SK-N-MC (cell line): ENCODE results near the gene GSK3B.

Experiments used
- DNase-seq: peaks from one replicate; pipeline ENCODE4 v3.0.0-alpha.2; 2011; ENCODE audit warnings: low read depth, low spot score
- H3K27ac ChIP-seq: fragments of 200-600 bp; sonication (generic); 2 replicates; pipeline ENCODE4 v1.5.1; 2016; ENCODE audit warnings: mixed run types
- H3K36me3 ChIP-seq: fragments of 200-600 bp; sonication (generic); 2 replicates; pipeline ENCODE4 v1.6.1; 2017; ENCODE audit warnings: antibody characterized with exemption, low read length, mixed read lengths; ENCODE audit not compliant: insufficient read depth
- H3K4me3 ChIP-seq: fragments of 200-600 bp; sonication (generic); 2 replicates; pipeline ENCODE4 v1.5.1; 2016
- H3K9ac ChIP-seq: fragments of 200-600 bp; sonication (generic); 2 replicates; pipeline ENCODE4 v1.8.0; 2017; ENCODE audit warnings: mixed run types, mixed read lengths; ENCODE audit not compliant: insufficient read length
- H3K9me3 ChIP-seq: fragments of 200-600 bp; sonication (generic); 2 replicates; pipeline ENCODE4 v1.6.1; 2017; ENCODE audit warnings: low read depth, mild to moderate bottlenecking, antibody characterized with exemption, low read length, moderate library complexity, mixed read lengths
- EZH2 ChIP-seq: fragments of 200-600 bp; sonication (generic); IDR thresholded peaks from one replicate; pipeline ENCODE4 v1.6.1; 2017; ENCODE audit warnings: antibody characterized with exemption
- FOXP2 ChIP-seq: optimal IDR thresholded peaks from 2 replicates; pipeline ENCODE3; 2011; ENCODE audit warnings: mild to moderate bottlenecking, moderate library complexity; ENCODE audit not compliant: insufficient read depth; ENCODE audit errors: extremely low read length, control extremely low read depth
- POLR2AphosphoS5 ChIP-seq: IDR thresholded peaks from 2 replicates; pipeline ENCODE4 v1.6.1; 2012; ENCODE audit warnings: mild to moderate bottlenecking, low read depth, low read length, borderline replicate concordance

The GSK3B gene

DNA sequence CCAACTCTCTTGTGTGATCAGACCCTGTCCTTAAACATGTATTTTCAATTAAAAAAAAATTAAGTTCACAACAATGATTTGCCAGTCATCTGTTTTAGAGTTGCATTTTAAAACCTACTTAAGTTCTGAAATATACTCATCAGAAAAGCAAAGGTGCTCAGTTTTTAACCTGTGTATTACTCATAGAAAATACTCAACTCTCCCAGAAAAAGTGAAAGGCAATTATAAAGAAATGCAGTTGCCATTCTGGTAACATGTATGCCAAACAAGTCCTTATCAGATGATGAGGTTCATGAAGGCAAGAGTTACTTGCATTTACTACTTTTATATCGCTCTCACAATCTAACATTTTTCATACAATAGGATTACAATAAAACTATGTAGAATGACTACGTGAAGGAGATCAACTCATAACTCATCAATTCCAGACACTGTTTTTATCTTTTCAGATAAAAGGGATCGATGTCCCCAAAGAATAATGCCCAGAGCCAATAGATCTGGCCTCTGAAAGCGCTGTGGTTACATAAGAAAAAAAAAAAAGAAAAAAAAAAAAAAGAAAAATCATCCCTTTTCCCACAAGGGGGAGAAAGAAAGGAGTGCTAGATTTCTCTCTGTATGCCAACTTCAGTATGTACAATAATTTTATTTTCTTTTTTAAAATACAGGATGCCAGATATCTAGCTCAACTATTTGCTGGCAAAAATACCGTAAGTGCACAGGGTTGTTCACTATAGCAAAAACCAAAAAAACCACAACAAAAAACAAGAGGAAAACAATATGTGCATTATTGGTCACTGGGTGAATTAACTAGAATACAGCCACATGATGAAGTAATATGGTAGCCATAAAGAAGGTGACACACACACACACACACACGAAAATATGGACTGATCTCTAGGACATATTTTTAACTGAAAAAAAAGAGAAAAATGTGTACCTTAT lies 175.0 kb downstream of the GSK3B start:
- peaks cover 27% of the 10 kb centered on the region for H3K36me3 ChIP-seq
- H3K9me3 ChIP-seq, result no peaks in the 10 kb centered on the region; the same call in 1 of the 2 replicates
- DNase-seq, result no peak
- H3K4me3 ChIP-seq, result no peak overlapping the region
- no peak overlapping the region for H3K9ac ChIP-seq
- no peak overlapping the region for H3K27ac ChIP-seq
- TF ChIP-seq POLR2AphosphoS5, result no peak
- TF ChIP-seq FOXP2, result no peak
- TF ChIP-seq EZH2, result no peak

DNA sequence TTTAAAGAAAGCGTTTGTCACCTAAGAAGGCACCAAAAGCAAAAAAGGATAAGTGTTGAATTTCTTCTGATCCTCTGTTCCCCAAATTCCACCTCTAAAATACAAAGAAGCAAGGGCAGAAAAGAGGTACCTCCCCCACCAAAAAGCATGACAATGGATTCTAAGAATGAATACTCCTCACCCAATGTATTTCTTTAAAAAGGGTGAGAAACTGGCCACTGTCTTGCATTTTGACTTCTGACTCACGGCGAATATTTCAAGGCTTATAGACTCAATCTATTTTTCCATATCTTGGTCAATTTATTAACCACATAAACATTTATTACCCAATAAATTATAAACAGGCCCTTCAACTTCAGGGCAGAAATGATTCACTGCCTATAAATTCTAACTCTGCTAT lies 181.2 kb downstream of the GSK3B start:
- Histone ChIP-seq H3K9me3 (no peaks in the 10 kb centered on the region), H3K4me3 (no peak overlapping the region), H3K9ac (no peak overlapping the region), H3K27ac (no peak overlapping the region), H3K36me3 (peaks cover 22% of the 10 kb centered on the region)
- TF ChIP-seq POLR2AphosphoS5, result no peak
- no peak for TF ChIP-seq FOXP2
- DNase-seq, result no peak

DNA sequence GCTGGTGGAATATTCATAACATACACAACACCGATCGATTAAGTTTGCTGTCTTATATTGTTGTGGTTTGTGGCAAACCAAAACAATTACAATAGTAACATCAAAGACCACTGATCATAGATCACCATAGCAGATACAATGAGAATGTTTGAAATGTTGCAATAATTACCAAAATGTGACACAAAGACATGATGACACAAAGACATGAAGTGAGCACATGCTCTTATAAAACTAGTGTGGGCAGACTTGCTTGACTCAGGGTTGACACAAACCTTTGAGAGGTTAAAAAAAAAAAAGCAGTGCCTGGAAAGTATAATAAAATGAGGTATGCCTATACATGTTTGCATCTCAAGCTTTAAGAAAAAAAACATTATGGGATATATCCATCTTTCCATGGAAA lies 182.0 kb downstream of the GSK3B start:
- Histone ChIP-seq H3K9ac (no peak overlapping the region), H3K27ac (no peak overlapping the region), H3K36me3 (peaks cover 22% of the 10 kb centered on the region), H3K9me3 (no peaks in the 10 kb centered on the region), H3K4me3 (no peak overlapping the region)
- TF ChIP-seq FOXP2 (no peak), POLR2AphosphoS5 (no peak), EZH2 (no peak)
- DNase-seq, result no peak

DNA sequence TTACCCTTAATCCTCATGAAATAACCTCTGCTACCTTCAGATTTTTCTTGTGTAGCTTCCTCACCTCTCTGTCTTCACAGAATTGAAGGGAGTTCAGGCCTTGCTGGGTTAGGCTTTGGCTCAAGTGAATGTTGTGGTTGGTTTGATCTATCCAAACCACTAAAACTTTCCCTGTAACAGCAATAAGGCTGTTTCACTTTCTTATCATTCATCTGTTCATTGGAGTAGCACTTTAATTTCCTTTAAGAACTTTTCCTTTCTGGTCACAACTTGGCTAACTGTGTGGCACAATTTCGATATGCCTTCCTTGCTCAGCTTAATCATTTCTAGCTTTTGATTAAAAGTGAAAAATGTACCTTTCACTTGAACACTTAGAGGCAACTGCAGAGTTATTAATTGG lies 182.5 kb downstream of the GSK3B start:
- Histone ChIP-seq H3K36me3 (peaks cover 22% of the 10 kb centered on the region), H3K9ac (no peak overlapping the region), H3K27ac (no peak overlapping the region), H3K4me3 (no peak overlapping the region), H3K9me3 (no peaks in the 10 kb centered on the region)
- TF ChIP-seq EZH2, result no peak
- no peak for TF ChIP-seq FOXP2
- no peak for TF ChIP-seq POLR2AphosphoS5
- DNase-seq, result no peak

DNA sequence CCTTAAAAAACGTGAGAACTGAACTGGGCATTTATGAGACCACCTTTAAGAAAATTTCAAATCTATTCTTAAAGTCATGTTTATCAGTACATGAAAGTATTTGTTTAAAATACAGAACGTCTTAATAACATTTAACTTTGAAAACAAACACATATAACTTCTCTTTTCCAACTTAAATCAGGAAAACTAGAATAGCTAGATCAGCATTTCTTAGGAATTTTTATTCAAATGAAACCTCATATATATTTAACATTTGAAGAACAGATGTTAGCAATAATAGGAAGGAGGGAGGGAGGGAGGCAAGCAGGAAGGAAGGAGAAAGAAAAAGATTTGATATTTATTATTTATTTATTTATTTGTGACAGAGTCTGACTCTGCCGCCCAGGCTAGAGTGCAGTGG lies 192.2 kb downstream of the GSK3B start:
- peak overlapping the region; percentile 70 for H3K4me3 ChIP-seq
- H3K9me3 ChIP-seq, result no peaks in the 10 kb centered on the region
- DNase-seq, result peak; percentile 45
- H3K36me3 ChIP-seq, result peaks cover 7% of the 10 kb centered on the region; the same call in 1 of the 2 replicates
- H3K27ac ChIP-seq, result peak overlapping the region; percentile 97
- TF ChIP-seq FOXP2 (no peak), EZH2 (no peak), POLR2AphosphoS5 (no peak)
- H3K9ac ChIP-seq, result peak overlapping the region; percentile 51

DNA sequence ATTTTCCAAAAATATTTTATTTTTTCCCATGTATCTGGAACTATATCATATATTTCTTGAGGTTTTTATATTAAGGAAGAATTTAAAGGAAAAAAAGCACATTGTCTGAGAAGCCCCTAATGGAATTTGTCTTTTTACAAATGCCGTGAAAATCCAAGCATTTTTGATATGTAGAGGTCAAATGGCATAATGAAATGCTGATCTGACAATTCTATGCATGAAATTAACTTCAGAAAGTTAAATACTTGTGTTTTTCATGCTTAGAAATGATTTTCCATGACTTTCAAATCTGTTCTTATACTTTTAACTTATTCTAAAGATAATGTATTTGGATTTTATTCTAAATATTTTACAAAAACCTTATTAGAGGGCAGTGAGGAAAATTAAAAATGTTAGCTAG lies 193.1 kb downstream of the GSK3B start:
- no peaks in the 10 kb centered on the region for H3K9me3 ChIP-seq
- H3K9ac ChIP-seq, result peak overlapping the region; percentile 51
- DNase-seq, result no peak
- TF ChIP-seq EZH2 (no peak), POLR2AphosphoS5 (no peak), FOXP2 (no peak)
- H3K27ac ChIP-seq, result peak overlapping the region; percentile 97
- H3K36me3 ChIP-seq, result peaks cover 7% of the 10 kb centered on the region; the same call in 1 of the 2 replicates
- H3K4me3 ChIP-seq, result peak overlapping the region; percentile 70

DNA sequence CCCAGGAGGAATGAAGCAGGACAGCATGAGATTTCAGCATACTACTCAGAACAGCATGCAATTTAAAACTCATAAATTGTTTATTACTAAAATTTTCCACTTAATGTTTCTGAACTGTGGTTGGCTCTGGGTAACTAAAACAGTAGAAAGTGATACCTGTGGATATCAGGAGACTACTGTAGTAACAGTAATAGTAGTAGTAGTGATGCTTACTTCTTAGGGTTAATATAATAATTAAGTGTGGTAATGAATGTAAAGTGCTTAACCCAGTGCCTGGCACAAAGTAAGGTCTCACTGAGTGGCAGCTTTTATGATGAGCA lies 195.1 kb downstream of the GSK3B start:
- H3K27ac ChIP-seq, result no peak overlapping the region
- H3K9ac ChIP-seq, result no peak overlapping the region
- H3K36me3 ChIP-seq, result peaks cover 13% of the 10 kb centered on the region
- no peak for TF ChIP-seq EZH2
- TF ChIP-seq FOXP2, result no peak
- TF ChIP-seq POLR2AphosphoS5, result no peak
- DNase-seq, result no peak
- no peak overlapping the region for H3K4me3 ChIP-seq
- H3K9me3 ChIP-seq, result no peaks in the 10 kb centered on the region

DNA sequence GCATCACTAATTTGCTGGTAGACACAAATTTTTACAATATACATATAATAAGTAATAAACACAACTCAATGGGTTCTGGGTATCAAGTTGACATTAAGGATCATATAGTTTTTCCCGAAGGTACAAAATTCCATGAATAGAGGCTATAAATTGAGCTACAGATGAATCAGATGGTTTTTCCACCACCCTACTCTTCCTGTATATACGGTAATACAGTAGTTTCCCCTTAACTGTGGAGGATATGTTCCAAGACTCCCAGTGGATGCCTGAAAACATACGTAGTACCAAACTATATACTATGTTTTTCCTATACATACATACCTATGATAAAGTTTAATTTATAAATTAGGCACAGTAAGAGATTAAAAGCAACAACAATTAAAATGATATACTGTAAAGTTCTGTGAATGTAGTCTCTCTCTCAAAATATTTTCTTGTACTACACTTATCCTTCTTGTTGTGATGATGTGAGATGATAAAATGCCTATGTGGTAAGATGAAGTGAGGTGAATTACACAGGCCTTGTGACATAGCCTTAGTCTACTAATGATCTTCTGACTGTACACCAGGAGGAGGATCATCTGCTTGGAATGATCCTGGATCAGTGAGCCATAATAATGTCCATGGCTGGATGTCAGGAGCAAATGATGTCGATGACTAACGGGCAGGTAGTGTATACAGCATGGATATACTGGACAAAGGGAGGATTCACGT lies 195.6 kb downstream of the GSK3B start:
- H3K4me3 ChIP-seq, result no peak overlapping the region
- H3K9ac ChIP-seq, result no peak overlapping the region
- H3K27ac ChIP-seq, result no peak overlapping the region
- no peaks in the 10 kb centered on the region for H3K9me3 ChIP-seq
- H3K36me3 ChIP-seq, result peaks cover 13% of the 10 kb centered on the region
- no peak for TF ChIP-seq POLR2AphosphoS5
- TF ChIP-seq FOXP2, result no peak
- no peak for TF ChIP-seq EZH2
- DNase-seq, result no peak

DNA sequence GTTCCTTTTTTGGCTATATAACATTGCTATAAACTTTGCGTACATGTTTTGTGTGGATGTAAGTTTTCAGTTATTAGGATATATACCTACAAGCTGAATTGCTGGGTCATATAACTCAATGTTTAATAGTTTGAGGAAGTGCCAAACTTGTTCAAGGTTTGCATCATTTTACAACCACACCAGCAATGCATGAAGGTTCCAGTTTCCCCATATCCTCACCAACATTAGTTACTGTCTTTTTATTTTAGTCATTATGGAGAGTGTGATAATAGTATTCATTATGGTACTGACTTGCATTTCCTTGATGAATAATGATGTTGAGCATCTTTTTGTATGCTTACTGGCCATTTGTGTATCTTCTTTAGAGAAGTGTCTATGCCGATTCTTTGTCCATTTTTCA lies 200.1 kb downstream of the GSK3B start:
- H3K9me3 ChIP-seq, result no peaks in the 10 kb centered on the region
- no peak overlapping the region for H3K9ac ChIP-seq
- no peak overlapping the region for H3K4me3 ChIP-seq
- H3K27ac ChIP-seq, result no peak overlapping the region
- TF ChIP-seq POLR2AphosphoS5, result no peak
- no peak for TF ChIP-seq EZH2
- TF ChIP-seq FOXP2, result no peak
- no peak for DNase-seq
- peaks cover 21% of the 10 kb centered on the region for H3K36me3 ChIP-seq
